Measurements from ENCODE around the gene PPID.
"Not testable (repeated sequence)": the region's sequence is repeated elsewhere in the genome, so short reads cannot be mapped to it uniquely, and the experiment has no call there.

PPID gene

DNA sequence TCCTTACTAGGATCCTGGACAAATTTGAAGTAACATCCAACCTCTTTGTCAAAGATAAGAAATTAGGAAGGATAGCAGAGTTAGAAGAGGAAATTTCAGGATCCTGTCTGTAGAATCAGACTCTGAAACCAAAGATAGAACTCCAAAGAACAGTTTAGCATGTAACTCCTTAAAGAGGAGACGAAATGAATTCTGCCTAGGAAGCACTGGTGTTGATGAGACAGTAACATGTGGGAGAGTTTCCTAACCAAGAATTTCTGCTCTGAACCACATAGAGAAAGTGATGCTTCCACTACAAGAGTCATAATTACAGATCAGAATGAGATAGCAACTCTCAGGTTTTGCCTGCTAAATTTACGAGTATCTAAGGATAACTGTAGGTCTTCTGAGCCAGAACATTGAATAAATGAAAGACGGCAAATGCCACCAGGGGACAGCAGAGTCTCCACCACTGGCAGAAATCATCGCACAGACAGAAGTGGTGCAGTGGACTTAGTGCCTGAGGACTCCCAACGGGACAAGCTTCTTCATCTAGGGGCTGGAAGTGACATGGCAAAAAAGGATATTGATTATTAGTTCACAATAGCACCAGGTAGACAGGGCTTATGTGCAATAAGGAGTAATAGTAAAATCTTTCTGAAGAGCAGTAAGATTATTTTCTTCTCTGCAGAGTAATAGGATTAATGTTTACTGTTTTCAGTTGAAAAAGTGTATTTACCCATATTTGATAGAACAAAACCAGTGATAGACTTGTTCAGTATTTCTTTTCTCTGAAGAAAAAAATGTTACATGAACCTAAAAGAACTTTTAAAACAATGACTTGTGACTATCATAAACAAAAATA, 6.7 kb upstream of the PPID start:
- peak; percentile 56 for DNase-seq (ENCODE audit: low spot score)

DNA sequence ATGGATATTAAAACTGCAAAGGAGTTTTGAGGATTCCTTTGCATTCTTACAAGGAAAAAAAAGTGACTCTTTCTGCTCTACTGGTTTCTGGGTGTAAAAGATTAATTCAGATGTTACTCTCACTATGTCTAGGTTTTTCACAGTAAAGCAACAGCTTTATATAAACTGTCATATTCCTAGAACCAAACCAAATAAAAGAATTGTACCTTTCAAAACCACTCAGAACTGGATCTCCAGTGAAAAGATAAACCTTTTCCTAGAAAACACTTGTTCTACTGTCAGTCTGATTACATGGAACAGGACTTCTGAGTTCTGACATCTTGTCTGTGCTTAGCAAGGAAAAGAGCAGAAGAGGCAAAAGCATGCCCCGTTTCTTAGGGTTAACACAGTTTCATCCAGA, 5.0 kb upstream of the PPID start:
- DNase-seq (ENCODE audit: low spot score): no peak

DNA sequence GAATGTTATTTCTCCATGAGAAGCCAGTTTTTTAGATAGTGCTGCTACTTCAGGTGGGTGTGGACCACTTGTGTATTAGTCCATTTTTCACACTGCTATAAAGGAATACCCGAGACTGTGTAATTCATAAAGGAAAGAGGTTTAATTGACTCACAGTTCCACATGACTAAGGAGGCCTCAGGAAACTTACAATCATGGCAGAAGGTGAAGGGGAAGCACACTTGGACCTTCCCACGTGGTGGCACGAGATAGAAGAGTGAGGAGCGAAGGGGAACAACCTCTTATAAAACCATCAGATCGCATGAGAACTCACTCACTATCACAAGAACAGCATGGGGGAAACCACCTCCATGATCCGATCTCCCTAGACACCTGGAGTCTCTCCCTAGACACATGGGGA, 3.4 kb upstream of the PPID start:
- DNase-seq (ENCODE audit: low spot score): no peak

DNA sequence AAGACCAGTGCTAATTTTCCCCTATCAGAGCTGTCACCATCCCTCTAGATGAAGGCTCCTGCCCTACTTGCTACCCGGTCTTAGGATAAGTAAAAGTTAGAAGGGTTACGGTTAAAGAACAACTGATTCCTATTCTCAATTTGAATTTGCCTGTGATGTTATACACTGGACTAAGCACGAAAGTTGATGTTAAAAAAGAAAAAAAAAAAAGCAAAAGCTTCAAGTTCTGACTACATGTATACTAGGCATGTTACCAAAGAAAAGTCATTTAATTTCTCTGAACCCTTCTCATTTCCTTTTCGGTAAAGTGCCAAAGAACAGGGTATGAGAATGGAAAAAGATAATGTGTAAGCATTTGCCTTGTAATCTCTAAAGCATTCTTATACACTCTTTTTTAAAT, 1.4 kb upstream of the PPID start:
- DNase-seq (ENCODE audit: low spot score): no peak

DNA sequence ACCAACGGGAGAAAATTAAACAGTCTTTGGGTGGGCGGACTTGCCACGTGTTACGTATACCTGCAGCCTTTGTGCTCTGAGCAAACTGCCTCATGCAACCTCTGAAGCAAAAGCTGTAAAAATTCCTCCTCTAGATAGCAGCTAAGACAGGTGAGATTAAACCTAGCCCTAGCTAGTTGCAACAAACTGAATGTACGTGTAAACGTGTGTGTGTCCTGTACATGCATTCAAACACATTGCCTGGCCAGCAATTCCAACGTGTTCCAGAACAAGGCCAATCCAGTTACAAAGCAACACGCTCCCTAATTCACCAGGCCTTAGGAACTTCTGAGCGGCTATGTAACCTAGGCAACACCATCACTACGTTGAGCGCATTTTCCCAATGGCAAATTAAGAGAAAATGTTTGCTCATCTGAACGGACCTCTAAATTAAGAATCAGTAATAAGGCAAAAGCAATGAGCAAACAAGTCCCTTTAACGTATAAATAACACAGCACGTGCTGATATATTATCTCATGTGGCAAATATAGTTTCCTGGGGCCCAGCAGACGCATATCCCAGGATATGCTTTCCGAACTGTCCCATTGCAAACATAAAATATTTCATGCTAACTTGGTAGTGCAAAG, 792 bp downstream of the PPID start:
- peak; percentile 41 for DNase-seq (ENCODE audit: low spot score)

DNA sequence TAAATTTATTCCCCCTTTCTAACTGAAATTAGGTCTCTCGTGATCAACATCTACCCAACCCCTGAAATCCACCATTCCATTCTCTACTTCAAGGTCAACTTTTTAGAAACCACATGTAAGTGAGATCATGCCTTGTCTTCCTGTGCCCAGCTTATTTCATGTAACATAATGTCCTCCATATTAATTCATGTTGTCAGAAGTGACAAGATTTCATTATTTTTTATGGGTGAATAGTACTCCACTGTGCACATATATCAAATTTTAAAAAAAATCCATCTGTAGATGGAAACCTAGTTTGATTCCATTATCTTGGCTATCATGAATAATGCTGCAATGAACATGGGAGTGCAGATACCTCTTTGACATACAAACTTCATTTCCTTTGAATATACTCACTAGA, 1.5 kb downstream of the PPID start:
- no peak for DNase-seq (ENCODE audit: low spot score)

DNA sequence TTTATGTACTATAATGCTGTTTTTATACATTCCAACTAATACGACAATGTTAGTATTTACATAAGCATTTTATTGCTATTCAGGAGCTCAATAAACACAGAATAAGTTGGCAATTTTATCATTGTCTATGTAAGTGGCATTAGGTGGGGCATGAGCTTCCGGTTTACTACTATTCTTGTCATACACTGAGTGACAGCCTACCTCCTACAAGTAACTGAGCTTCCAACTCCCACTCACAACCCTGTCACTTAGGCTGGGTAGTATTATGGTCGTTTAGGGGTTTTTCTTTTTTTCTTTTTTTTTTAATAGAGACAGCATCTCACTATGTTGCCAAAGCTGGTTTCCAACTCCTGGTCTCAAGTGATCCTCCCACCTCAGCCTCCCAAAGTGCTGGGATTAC, 7.4 kb downstream of the PPID start:
- DNase-seq (ENCODE audit: low spot score): no peak

DNA sequence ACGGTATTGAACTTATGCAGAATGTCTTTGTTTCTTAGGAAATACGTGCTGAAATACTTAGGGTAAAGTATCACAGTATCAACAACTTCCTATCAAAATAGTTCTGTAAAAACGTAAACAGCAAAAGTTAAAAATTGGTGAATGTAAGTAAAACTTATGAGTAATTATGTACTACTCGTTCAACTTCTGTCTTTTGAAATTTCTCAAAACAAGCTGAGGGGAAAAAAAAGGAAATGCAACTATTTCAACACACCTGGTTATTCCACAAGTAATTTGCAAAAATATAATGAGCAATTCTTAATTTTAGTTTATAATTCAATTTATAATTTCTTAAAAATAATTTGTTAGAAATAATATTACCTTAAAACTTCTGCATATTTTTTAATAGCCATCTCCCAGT, 8.3 kb downstream of the PPID start:
- no peak for DNase-seq (ENCODE audit: low spot score)

DNA sequence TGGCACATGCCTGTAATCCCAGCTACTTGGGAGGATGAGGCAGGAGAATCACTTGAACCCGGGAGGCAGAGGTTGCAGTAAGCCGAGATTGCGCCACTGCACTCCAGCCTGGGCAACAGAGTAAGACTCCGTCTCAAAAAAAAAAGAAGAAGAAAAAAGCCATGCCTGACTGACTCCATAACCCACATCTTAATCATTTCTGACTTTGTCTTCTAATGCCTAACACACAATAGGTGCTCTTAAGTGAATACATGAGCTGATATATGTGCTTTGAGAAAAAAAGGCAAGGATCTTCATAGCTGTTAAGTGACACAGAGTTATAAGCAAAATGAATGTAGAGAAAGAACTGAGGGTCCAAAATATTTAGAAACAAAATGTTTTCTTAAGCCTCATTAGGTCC, 10.6 kb downstream of the PPID start:
- DNase-seq (ENCODE audit: low spot score): not testable (repeated sequence)

DNA sequence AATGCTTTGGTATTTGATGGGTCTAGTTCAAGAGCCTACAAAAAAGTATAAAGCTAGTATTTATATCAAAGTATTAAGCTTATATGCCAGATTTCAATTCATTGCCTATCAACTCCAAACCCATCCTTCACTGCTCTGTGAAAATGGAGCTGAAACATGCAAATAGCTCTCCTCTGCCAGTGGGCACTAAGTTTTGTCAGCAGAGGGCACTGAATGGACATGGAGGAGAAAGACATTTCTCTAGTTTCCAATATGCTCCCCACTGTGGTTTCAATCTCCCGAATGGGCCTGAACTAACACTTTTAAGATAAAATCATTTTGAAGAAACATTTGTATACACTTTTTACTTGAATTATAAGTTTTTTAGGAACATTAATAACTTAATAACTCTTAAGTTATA, 12.4 kb downstream of the PPID start:
- no peak for DNase-seq (ENCODE audit: low spot score)

DNA sequence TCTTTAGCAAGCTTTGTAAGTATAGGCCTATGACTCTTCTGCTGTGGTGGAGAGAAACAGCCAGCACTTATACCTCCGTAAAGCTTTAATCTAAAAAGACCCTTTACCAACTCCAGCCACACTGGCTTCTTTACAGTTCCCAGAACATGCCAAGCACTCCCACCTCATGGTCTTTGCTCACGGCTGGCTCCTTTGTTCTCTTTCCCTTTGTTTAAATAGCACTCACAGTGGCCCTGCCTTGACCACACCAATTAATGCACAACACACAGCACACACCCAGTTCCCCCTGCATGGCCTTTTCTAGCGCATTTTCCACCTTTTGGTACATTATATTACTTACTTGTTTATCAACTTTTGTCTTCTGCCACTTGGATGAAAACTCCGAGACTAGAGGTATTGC, 18.9 kb downstream of the PPID start:
- no peak for DNase-seq (ENCODE audit: low spot score)

DNA sequence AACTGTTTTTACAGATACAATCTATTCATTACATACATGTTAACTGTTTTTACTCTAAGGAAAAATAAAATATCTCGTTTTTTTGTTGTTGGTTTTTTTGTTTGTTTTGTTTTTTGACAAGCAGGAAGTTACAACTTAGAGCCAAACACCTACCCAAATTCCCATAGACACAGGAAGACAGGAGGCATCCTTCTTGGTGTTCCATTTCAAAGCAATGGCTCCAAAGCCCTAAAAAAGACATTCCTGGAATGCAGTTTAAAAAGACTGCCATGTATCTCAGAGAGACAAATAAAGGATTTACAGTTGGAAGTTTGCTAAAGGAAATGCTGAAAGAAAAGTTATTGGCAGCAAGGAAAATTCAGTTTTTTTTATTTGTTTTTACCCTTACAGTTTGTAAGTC, 34.4 kb downstream of the PPID start:
- DNase-seq (ENCODE audit: low spot score): no peak

DNA sequence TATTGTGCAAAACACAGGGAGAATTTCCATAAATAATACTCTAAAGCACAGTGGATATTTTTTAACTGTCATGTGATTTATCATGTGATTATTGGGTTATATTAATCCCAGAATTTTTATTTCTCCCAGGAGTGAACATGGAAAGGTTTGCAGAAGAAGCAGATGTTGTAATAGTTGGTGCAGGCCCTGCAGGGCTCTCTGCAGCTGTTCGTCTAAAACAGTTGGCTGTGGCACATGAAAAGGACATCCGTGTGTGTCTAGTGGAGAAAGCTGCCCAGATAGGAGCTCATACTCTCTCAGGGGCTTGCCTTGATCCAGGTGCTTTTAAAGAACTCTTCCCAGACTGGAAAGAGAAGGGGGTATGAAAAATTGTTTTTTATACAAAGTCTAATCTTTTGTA, 41.1 kb downstream of the PPID start:
- no peak for DNase-seq (ENCODE audit: low spot score)

DNA sequence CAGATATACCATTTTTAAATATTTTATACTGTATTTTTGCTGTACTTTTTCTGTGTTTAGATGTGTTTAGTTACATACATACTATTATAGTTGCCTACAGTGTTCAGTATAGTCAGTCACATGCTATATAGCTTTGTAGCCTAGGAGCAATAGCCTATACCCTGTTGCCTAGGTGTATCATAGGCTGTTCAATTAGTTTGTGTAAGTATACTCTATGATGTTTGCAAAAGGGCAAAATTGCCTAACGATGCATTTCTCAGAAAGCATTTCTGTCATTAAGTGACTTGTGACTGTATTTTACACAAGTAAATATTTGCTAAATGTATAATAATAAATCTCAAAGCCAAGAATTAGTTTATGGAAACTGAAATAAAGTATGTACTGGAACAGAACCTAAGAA, 41.6 kb downstream of the PPID start:
- DNase-seq (ENCODE audit: low spot score): no peak

DNA sequence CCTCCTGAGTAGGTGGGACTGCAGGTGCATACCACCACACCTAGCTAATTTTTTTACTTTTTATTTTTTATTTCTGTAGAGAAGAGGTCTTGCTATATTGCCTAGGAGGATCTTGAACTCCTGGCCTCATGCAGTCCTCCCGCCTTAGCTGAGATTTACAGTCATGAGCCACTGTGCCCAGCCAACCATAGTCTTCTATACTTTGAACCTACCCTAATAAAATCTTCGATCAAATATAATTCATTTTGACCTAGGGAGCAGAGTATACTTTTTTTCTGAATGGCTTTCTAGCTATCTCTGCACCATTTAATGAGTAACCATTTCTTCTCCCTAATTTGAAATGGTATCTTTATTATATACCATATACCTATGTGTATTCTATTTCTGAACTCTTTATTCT, 44.4 kb downstream of the PPID start:
- no peak for DNase-seq (ENCODE audit: low spot score)

DNA sequence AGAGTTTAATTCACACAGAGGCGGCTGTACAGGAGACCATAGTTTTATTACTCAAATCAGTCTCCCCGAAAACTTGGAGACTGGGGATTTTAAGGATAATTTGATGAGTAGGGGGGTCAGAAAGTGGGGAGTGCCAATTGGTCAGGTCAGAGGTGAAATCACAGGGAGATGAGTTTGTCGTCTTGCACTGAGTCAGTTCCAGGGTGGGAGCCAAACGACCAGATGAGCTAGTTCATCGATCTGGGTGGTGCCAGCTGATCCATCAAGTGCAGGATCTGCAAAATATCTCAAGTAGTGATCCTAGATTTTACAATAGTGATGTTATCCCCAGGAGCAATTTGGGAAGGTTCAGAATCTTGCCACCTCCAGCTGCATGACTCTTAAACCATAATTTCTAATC, 47.1 kb downstream of the PPID start:
- no peak for DNase-seq (ENCODE audit: low spot score)

DNA sequence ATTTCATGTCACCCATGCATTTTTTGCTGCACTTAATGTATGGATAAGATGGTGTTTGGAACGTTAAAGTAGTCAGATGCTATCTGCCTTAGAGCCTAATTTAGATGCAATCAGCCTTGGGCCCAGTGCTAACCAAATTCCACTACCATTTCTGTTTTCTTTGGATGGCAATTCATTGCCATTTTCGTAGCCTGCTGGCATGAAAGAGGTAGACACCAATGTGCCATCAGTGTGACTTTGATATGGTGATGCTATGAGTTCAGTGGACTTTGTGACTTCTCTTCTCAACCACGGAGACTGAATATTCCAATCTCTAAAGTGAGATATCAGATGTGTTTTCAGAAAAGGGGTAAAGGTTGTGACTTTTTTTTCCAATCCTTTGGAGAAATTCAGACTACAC, 49.6 kb downstream of the PPID start:
- no peak for DNase-seq (ENCODE audit: low spot score)

DNA sequence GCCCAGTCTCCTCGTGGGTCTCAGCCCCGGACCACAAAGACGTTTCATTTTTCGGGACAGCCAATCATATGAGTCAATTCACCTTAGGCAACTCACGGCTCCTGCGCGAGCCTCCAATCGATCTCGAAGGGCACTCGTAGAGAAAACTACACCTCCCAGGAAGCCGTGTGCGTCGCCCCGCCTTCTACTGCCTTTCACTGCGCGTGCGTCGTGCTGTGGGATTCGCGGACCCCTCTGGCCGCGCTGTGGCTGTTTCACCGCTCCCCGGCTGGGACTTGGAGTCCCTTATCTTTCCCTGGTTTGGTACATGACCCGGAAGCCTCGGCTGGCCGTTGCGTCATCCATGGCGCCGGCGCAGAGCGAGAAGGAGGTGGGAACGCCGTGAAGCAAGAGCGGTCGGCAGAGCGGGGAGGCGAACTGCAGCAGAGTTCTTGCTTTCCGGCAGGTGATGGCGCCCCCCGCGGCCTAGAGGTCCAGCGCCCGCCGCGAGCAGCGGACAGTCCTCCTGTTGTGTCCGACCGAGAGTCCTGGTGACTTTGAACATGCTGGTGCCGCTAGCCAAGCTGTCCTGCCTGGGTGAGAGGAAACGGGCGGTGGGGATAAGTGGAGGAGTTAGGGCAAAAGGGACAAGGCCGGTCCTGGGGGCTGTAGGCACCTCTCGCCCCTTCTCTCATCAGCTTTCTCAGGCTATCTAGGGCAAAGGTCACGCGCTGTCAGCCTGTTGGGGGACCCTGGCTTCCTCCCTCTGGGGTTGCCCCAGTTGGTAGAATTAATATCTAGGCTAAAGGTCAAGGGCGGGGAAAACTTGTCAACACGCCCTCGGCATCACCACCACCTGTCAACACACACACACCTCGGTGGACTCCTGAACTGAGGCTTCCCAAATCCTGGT, 51.0 kb downstream of the PPID start, which contains the start of gene ETFDH:
Gene ETFDH (plus strand): TSS at position 382 of the 892 bp plus-strand sequence. CDS start 161 bp downstream, at position 543.
- peak; percentile 97 for DNase-seq (ENCODE audit: low spot score)

DNA sequence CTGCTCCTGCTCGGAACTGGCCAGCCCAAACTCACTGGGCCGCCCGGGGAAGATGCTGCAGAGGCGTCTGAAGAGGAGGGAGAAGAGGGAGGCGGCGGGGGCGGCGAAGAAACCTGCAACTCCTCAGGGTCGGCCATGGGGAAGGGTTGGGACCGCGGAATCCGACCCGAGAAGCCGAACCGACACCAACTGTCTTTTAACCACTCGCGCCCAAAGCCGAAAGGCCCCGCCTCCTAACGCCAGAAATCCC, 51.6 kb downstream of the PPID start, which contains the start of gene C4orf46:
Gene C4orf46 (minus strand): TSS at position 223 of the 250 bp plus-strand sequence. CDS start 86 bp downstream, at position 137.
- DNase-seq (ENCODE audit: low spot score): no peak

DNA sequence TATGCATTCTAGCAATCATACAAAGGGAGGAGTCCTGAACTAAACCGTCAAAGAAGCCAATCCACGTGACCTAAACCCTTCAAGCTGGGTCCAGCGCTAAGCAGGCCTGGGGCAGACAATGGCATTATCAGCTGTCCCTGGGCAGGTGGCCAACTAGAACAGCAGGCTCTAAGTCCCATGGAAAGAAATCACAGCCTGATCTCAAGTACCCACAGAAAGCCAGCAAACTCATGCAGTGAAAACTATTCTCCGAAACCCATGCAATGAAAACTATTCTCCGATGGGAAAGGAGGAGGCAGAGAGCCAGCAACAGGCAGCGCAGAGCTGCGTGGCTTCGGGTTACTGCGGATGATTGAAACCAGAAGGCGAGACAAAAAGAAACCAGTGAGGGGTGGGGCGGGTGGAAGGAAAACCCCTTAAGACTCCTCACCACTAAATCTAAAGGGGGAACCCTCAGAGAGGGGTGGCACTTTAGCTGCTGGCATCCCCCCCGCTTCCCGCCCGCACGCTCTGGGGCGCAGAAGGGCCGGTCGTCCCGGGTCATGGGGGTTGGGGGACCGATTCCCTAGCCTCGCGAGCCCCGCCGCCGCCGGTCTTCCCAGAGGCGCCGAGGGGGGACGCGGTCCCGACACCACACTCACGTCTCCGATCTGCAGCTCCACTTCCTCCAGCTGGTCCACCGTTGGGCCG, 52.1 kb downstream of the PPID start:
- DNase-seq (ENCODE audit: low spot score): peak; percentile 59

DNA sequence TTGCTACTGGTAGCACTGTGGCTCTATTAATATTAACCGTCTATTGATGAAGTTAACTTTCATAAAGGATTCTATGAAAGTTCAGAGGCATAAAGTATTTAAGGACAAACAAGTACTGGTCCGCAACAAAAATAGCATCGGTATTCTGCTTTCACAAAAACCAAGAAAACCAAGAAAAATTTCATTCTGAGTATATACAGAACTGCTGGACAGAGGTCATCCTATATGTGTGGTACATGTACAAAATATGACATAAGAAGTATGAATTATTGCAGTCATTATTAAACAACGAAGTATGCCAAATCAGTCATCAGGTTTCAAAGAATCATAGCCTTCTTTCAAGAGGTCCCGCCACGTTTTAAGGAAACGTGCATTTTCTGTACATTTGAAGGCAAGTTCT, 53.9 kb downstream of the PPID start:
- DNase-seq (ENCODE audit: low spot score): no peak

DNA sequence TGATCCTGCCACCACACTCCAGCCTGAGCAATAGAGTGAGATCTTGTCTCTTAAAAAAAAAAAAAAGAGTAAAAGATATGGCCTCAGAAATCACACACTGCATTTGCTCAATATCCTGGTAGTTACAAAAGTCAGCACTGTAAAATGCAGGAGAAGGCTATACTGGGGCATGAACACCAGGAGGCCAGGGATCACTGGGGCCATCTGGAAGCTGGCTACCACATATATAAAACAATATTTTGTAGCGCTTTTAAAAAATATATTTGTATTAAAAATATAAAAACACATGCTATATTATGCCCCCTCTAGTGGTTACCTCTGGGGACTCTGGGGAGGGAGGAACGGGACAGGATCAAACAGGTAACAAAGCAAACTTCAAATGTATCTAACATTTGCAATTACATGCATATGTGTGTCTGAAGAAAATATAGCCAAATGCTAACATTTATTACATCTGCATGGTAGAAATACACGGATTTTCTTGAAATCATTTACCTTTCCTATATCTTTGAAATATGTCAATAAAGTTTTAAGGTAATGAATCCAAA, 55.5 kb downstream of the PPID start:
- DNase-seq (ENCODE audit: low spot score): peak; percentile 32
